ENCODE data around the gene ARAP1.

Gene ARAP1

DNA sequence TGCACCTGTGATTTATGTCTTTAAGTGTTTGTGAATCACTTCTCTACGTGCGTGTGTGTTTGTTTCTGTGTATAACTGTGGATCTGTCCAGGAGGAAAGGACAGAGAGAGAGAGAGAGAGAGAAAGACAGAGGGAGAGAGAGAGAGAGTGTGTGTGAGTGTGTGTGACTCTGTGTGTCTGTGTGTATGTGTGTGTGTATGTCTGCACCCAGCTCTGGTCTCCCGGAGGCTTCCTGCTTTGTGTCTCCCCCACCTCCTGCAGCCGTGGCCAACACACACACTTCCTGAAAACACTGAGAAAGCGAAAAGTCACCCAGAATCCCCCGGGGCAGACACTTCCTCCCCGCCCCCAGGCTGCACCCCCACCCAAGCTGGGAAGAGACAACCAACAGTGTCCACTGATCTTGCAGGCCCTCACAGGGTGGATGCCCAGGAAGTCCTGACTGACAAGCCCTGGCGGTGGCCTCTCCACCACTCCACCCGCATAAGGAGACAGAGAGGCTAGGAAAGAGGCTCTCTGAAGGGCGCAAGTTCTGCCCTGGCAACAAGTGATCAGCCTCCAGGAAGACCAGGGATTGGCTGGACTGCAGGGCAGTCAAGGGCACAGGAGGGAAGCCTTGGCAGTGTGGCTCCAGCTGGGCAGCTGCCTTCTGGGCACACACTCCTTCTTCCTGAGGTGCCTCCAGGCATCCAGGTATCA is 30.0 kb downstream of the ARAP1 start:
- DNase-seq: peak; percentile 52

- DNase-seq: peak; percentile 57
These were observed 30.5 kb downstream of the ARAP1 start for GRCh38 chr11:72721689-72722049.

GRCh38 chr11:72721276-72721675 is 30.9 kb downstream of the ARAP1 start:
- no peak for DNase-seq

- no peak for DNase-seq
These were observed 31.4 kb downstream of the ARAP1 start for GRCh38 chr11:72720784-72721183.

DNA sequence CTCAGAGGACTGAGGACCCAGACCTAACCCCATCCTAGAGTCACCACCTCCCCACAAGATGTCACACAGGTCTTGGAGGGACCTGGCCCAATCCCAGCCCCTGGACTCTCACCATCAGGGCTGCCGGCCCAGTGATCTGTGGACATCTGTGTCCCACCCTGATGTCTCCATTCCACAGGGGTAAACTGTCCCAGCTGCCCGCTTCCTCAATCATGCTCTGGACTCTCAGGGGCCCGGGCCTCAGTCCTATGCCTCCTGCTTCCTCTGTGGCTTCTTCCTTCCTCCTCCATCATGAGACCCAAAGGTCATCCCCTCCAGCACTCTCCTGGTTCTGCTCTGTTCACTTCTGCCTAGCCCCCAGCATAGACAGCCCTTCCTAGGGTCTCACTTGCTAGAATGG is 32.2 kb downstream of the ARAP1 start:
- DNase-seq: no peak

GRCh38 chr11:72719551-72719950 is 32.7 kb downstream of the ARAP1 start:
- DNase-seq: no peak

- no peak for DNase-seq
These were observed 33.1 kb downstream of the ARAP1 start for GRCh38 chr11:72719144-72719543.

- no peak for DNase-seq
These were observed 34.1 kb downstream of the ARAP1 start for GRCh38 chr11:72718101-72718501.

DNA sequence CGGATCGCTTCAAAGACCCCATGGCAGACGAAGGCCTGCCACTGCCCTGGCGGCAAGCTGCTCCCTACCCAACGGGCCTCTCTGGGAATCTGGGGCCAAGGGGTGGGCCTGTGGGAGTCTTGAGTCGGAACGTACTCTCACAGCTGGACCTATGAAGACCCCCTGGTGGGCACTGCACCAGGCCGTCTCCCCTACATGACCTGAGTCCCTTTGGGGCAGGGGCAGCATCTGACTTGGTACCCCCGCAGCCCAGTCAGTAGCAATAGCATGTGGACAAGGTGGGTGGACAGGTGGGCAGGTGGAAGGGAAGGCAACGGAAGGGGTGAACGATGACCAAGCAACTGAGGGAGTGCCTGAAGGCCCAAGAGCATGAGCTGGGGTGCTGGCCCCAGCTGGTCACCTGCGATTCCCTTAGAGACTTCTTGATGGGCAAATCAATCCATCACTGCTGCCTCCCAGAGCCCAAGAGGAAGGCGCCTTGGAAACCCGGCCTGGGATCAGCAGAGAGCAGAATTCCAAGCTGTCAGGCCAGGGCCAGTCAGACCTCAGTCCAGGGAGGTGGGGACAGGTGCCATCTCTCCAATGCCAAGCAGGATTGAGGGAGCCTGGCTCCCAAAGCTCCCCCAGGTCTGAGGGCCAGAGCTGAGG is 35.3 kb downstream of the ARAP1 start:
- no peak for DNase-seq

- DNase-seq: no peak
These were observed 35.9 kb downstream of the ARAP1 start for GRCh38 chr11:72716290-72716689.

- DNase-seq: no peak
These were observed 39.4 kb downstream of the ARAP1 start for GRCh38 chr11:72712841-72713240.

DNA sequence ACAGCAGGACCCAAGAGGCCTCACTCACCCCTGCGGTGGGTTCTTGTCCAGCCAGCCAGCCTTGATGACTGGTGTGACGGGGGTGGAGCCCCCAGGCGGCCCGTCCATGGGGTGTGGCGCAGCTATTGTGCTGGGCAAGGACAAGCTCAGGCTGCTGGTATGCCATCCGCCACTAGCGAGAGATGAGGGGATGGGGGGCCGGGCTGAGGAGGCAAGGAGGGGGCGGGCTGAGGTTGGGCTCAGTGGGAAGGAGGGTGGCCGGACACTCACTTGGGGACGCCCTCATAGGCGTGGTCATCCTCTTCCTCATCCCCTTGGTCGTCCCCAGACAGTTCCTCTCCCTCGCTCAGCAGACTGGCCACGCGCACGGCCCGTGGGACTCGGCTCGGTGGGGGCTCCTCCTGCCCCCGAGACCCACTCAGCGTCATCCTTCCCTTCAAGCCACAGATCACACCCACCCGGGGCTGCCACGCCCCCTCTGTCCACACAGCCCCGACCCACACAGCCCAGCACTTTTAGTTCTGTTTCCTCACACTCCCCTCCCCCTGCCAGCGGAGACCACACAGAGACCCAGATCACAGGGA is 39.9 kb downstream of the ARAP1 start:
- DNase-seq: no peak

DNA sequence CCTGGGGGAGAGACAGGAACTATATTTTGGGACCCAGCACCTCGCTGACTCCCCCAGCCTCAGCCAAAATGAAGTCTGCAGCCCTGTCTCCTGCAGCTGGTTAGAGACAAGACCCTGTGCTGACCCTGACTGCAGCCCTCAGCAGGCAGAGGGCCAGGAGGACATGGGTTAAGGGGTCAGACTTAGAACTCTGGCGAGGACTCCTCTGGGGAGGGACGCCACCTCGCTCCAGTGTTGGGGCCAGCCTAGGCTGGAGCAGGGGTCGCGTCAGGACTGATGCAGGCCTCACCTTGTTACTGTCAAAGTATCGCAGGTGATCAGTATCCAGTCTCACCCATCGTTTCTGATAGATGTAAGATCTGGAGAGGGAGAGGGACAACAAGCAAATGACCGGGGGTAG is 41.1 kb downstream of the ARAP1 start:
- DNase-seq: no peak

GRCh38 chr11:72710278-72710677 is 41.9 kb downstream of the ARAP1 start:
- DNase-seq: no peak

DNA sequence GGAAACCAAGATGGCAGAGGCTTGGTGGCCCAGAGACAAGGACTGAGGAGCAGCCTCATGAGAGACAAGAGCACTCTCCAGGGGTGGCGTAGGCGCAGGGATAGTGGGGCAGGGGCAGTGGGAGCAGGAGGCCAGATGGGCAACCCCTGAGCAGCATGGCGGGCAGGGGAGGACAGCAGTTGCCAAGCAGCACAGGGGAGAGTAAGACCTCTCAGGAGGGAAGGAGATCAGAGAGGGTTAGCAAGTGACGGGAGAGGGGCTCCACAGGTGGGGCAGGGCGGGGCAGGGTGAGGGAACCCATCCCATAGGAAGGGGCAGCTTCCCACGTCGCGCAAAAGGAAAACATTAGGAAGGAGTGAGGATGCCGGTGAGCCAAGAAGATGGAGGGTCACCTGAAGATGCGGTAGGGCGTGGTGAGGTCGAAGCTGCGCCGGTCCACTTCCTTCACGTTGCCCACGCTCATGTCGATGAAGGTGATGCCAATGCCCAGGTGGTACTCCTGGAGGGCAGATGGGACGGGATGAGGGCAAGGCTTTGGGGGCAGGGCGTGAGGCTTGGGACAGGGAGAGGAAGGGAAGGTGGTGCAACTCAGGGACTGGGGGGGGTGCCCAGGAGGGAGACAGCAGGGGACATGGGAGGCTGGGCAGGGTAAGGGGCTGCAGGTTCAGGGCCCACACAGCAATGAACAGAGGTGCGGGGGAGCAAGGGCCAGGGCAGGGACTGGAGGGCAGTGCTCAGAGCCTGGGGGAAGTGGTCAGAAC is 42.5 kb downstream of the ARAP1 start:
- DNase-seq: no peak

DNA sequence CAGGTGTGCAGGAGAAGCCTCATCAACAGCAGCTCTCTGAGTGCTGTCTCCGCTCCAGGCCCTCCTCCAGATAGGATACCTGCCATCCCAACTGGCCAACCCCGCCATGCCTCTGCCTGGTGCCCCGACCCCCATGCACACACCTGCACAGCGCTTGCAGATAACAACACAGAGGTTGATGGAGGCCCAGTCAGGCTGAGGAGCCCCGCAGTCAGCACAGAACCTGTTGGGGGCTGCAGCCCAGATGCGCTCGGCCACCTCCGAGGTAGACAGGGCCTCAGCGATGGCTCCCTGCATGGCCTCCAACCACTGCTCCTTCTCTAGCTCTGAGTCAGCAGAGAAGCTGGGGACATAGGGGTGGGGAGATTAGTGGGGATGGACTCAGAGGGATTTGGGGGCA is 45.2 kb downstream of the ARAP1 start:
- no peak for DNase-seq

DNA sequence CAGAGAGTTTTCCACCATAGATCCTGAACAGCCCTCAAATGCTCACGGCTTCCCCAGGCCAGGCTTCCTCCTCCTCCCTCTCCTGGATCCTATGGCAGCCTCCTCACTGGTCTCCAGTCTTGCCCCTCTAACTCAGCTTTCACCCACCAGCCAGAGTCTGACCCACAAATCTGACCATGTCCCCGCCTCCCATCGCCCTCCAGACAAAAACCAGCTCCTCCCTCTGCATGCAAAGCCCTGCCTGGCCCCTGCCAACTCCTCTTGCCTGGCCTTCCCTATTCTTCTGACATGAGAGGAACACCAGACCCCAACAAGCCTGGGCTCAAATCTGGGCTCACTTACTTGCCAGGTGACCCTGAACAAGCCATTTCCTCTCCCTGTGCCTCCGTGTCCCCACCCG is 45.6 kb downstream of the ARAP1 start:
- no peak for DNase-seq

DNA sequence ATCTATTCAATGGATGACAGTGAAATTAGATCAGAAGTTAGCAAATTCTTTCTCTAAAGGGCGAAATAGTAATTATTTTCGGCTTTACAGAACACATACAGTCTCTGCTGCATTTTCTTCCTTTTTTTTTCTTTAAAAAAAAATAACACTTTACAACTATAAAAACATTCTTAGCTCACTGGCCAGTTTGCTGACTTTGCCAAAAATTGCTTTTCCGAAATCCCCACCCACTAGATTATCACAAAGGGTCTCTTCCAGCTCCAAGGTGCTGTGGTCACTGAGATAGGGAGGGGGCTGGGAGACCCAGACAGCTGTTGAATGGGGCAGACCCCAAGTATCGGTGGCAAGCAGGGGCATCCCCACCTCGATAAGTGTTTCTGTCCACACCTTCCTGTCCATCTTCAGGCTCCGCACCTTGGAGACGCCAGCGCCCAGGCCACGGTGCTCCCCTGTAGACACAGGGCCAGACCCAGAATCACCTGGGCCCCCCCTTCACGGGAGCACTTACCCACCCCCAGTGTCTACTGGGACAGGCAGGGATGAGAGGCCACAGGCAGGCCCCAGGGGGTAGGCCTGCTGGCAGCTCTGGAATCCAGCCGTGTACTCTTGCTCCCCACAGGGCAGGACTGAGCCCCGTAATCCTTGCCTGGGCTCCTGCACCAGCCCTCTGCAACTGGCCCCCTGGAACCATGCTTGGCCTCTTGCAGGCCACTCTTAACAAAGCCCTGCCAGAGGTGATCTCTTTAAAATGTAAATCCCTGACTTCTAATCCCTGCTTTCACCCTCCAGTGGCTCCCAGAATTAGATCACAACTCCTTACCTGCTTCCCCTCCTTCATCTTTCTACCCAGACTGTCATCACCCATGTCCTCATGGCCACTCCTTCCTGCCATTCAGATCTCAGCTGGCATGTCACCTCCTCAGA is 46.5 kb downstream of the ARAP1 start:
- no peak for DNase-seq

GRCh38 chr11:72704783-72705265 is 47.4 kb downstream of the ARAP1 start:
- DNase-seq: no peak

DNA sequence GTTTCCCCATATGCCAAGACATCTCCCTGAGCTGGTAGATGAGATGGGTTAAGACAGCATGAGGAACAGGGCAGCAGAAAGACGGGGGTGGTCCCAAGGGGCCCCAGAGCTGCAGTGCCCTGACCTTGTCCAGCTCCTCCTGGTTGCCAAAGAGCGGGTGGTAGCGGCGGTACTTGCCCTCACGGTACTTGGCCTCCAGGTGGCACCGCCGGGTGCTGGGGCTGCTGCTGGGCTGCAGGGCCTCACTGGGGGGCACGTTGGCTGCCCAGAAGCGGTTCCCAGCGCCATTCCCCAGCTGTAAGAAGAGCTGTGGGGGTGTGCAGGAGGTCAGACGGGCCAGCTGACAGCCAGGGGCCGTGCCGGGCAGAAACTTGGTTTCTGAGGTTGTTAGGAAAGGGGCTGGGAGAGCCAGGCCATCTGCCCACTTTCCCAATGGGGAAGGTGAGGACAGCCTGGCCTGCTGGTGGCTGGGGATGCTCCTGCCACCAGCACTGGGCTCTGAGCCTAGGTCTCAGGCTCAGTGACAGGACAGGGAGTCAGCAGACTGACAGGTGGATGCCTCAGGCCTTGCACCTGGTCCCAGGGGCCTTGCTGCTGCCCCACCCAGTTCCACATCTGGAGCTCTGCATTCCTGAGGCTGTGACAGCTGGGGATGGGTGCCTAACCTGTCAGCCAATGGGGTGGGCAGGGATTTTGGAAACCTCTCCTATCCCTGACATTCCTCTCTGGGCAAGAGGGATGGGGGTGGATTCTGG is 48.0 kb downstream of the ARAP1 start:
- DNase-seq: no peak

DNA sequence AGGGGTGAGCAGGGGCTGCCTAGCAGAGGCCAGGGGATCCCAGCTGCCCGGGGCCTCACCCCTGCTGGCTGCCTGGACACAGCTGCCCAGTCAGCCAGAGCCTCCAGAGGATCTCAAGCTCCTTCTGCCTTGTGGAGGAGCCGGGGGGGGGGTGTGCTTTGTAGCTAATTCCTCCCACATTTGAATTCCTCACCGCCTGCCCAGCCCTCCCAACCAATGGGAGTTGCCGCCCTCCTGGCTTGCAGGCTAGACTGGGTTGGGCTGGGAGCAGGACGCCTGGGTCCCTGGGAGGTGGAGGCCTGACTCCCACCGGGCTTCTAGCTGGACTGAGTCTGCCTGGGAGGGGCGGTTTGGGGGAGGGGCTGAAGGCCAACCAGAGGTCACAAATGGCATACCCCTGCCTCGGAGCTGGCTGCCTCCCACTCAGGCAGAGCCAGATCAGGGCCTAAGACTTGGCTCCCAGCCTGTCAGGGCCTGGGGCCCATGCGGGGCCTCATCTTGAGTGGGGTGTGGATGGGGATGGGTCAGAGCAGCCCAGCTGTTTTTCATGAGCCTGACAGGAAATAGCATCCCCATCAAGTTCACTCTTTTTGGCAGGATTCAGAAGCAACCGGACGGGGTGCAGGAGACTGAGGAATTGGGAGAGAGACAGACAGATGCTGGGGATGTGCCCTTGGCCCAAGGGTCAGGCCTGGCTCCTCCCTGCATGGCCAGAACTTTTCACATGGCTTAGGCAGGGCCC is 48.8 kb downstream of the ARAP1 start:
- DNase-seq: no peak

Data from activated gamma-delta T cell (primary cell).